GM19395 (cell line): Measurements from ENCODE around the gene SENP7.
"Not testable (repeated sequence)": the region's sequence is repeated elsewhere in the genome, so short reads cannot be mapped to it uniquely, and the experiment has no call there.

ENCODE experiments used
- ATAC-seq: cut with Tn5 transposase; IDR thresholded peaks from one replicate; pipeline ENCODE4 v1.9.1; 2021; ENCODE audit warnings: mild to moderate bottlenecking, moderate library complexity; ENCODE audit not compliant: unreplicated experiment

The SENP7 gene

DNA sequence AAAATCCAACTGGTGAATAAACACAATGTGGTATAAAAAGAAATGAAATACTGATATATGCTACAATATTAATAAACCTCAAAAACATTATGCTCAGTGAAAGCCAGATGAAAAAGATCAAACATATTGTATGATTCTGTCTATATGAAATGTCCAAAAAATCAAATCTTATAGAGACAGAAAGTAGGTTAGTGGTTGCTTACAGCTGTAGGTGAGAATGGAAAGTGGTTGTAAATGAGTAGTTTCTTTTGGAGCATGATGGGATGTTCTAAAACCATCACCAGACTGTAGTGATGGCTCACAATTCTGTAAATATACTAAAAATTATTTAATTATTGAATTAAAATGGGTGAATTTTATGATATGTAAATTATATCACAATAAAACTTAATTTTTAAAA, 58.4 kb downstream of the SENP7 start:
- no peak for ATAC-seq

DNA sequence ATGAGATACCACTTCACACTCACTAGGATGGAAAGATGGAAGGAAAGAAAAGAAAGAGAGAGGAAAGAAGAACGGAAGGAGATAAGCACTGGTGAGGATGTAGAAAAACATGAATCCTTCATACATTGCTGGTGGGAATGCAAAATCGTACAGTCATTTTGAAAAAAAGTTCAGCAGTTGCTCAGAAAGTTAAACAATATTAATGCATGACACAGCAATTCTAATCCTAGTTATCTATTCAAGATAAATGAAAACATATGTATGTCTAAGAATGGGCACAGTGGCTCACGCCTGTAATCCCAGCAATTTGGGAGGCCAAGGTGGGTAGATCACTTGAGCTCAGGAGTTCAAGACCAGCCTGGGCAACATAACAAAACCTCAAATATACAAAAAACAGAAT, 59.1 kb downstream of the SENP7 start:
- no peak for ATAC-seq

DNA sequence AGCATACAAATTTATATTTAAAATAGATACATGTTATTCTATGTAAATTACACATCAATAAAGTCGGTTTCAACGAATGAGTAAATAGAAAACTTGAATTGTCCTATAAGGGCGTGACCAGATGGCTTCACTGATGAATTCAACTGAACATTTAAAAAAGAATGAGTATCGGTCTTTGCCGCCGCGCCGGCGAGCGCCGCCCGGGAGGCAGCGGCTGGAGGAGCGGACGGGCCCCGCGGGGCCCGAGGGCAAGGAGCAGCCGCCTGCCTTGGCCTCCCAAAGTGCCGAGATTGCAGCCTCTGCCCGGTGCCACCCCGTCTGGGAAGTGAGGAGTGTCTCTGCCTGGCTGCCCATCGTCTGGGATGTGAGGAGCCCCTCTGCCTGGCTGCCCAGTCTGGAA, 74.4 kb downstream of the SENP7 start:
- ATAC-seq: not testable (repeated sequence)

DNA sequence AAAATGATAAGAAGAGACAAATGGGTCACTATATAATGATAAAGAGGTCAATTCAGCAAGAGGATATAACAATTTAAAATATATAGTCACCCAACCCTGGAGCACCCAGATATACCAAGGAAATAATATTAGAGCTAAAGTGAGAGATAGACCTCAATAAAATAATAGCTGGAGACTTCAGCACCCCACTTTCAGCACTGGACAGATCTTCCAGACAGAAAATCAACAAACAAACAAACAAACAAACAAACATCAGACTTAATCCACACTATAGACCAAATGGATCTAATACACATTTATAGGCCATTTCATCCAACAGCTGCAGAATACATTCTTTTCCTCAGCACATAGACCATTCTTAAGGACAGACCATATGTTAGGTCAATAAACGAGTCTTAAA, 79.4 kb downstream of the SENP7 start:
- ATAC-seq: no peak

DNA sequence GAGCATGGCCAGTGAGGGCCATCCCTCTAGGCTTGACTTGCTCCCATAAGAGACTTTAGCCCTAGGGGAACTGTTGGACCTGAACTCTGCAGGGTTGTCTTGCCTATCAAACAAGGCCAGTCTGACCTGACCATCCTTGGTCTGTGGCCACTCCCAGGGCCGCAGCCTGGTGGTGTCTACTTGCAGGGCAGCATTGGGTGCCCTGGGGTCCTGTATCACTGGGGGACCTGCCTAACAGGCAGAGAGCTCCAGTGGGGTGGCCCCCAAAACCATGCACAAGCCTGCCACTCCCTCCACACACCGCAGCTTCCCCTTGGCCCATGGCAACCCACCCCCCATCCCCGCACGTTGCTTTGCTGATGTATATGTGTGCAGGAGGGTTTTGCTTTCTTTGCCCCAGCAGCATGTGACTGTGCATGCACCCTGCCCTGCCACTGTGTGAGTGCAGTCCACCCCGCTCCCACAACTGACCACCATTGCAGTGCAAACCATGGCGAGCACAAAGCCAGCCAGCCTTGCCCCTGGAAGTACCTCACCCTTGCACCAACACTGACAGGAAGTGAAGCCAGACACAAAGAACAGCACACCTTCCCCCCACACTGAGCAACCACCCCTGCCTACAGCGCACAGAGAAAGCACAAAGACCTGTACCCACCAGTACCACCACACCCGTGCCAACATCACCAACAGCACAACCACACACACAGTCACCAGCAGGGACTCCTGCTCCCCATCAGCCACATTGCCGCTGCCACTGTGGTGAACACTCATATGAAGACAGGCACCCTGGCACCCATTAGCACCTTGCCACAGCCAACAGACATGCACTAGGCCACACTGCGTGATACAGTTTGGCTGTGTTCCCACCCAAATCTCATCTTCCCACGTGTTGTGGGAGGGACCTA, 88.8 kb downstream of the SENP7 start:
- ATAC-seq: no peak

DNA sequence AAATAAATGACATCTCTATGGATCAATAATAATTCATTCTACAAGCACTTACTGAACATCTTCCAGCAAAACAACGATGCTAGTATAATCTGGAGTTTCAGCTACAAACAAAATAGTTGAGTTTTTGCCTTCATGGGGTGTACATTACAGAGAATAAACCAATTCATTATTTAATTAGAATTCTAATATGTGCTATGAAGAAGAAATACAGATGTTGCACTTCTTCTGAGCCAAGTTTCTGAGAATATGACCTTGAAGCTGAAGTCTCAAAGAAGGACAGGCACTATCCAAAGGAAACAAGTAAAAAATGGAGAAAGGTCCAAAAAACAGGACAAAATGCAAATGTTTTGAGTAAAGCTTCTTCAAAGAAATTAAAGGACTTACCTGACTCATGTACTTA, 94.2 kb downstream of the SENP7 start:
- ATAC-seq: no peak

DNA sequence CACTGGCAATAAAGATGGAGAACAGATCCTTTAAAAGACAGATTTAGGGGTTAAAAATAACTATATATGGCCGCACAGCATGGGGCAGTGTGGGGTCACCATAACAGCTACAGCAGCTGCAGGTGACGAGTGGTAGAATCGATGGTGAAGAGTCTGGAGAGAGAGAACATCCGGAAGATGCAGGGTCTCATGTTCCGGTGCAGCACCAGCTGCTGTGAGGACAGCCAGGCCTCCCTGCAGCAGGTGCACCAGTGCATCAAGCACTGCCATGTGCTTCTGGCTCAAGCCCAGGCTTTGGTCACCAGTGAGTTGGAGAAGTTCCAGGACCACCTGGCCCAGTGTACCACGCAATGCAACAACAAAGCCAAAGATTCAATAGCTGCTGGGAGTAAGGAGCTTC, 98.9 kb downstream of the SENP7 start:
- ATAC-seq: no peak

DNA sequence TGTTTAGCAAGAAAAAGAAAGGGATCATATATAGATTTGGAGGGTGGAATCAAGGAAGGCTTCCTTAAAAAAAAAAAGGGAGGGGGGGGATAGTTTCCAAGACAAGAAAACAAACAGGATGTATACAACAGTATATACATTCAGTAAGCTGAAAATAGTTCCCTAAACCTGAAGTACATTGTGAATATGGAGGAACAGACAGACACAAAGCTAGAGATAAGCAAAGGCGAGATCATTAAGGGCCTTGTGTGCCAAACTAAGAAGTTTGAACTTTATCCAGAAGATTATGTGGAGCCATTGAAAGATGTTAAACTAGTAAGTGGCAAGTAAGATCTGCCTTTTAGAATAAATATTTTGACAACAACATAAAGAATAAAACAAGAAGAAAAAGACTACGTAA, 99.4 kb downstream of the SENP7 start:
- no peak for ATAC-seq

DNA sequence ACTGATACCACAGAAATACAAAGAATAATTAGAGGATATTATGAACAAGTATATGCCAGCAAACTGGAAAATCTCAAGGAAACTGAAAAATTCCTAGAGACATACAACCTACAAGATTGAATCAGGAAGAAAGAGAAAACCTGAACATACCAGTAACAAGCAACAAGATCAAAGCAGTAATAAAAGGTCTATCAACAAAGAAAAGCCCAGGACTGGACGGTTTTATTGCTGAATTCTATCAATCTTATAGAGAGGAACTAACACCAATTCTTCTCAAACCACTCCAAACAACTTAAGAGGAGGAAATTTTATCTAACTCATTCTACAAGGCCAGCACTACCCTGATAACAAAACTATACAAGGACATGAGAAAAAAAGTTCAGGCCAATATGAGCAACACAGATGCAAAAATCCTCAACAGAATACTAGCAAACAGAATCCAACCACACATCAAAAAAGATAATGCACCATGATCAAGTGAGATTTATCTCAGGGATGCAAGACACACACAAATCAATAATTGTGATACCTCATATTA, 121.5 kb downstream of the SENP7 start:
- ATAC-seq: no peak

DNA sequence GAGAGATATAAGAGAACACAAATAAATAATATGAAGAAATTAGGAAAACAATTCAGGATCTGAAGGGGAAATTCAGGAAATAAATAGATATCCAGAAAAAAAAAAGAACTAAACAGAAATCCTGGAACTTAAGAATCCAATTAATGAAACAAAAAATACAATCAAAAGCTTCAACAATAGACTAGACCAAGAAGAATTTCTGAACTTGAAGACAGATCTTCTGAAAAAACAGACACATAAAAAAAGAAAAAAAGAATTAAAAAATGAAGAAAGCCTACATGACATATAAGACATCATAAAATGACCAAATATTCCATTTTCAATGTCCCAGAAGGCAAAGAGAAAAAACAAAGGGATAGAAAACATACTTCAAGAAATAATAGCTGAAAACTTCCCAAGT, 124.3 kb downstream of the SENP7 start:
- ATAC-seq: no peak

DNA sequence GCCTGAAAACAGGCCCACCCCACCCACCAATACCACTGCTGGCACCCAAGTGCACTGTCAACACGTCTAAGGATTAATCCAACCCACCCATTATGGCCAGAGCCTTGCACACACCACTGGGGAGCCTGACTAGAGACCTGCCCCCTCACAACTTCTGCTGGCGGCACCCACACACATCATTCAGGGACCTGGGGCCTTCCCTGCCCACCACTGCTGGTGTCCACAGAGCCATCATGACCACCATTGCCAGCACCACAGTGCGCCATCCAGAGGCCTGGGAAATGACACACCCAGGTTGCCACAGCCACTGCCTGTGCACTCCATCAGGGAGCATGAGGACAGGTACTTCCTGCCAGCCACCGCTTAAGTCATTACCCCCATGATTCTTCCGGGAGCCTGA, 125.7 kb downstream of the SENP7 start:
- ATAC-seq: no peak

DNA sequence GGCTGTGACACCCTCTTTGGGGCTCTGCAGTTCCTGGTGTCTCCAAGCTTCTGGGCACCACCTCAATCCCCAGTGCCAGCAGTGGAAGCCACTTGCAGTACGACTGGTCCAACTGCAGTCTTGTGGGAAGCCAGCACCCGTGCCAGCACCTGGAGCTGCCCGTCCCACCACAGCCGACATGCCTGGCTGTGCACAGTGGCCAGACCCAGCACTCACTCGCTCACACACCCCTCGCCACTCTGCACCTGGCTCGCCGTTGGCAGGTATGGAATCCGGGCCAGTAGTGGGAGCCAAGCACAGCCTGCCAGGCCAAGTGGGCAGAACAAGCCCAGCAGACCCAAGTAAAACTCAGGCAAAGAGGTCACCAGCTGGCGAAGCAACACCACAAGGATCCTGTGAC, 128.6 kb downstream of the SENP7 start:
- ATAC-seq: no peak

DNA sequence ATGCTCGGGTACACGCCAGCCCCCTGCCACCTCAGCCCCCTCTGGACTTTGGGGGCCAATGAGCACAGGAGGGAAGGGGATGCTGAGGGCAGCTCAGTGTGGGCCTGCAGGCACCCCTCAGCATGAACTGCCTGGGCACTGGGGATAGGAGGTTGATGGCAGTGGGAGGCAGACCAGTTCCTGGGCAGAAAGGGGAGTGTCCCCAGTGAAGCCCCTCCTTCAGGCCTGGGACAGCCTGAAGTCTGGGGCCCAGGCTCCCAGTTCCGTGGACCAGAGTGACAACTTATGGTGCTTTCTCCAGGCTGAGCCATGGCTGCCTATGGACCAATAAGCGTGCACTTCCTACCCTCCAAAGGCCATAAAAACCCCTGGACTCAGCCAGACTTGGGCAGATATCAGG, 129.4 kb downstream of the SENP7 start:
- no peak for ATAC-seq

DNA sequence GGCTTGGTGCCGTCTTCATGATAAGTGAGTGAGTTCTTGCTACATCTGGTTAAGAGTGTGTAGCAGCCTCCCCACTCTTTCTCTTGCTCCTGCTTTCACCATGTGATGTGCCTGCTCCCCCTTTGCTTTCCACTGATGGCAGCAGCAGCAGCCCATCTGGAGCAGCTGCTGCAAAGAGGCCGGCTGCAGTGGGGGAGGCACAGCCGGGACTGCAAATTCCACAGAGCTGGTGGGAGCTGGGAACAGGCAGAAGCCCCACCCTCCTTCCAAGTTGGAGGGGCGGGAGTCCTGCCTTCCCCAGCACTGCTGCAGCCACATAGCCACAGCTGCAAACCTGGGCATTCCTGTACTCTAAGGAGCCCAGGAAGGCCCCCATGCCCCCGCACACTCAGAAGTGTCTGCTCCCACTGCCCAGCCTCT, 129.8 kb downstream of the SENP7 start:
- ATAC-seq: no peak

DNA sequence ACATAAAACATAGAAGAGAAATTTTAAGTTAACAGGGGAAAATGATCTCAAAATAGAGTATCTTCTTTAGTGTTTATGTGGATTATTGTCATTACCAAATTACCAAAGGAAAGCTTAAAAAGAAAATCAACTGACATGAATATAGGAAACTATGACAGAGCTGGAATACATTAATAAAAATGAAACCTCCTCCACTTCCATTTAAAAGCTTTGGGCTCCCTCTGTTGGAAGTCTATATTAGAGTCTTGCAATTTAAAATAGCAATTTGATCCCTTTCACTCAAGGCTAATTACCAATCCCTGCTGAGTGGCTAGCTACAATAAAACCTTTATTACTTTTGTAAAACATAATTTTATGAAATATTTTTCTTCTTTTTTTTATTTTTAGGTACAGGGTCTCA, 131.2 kb downstream of the SENP7 start:
- no peak for ATAC-seq

DNA sequence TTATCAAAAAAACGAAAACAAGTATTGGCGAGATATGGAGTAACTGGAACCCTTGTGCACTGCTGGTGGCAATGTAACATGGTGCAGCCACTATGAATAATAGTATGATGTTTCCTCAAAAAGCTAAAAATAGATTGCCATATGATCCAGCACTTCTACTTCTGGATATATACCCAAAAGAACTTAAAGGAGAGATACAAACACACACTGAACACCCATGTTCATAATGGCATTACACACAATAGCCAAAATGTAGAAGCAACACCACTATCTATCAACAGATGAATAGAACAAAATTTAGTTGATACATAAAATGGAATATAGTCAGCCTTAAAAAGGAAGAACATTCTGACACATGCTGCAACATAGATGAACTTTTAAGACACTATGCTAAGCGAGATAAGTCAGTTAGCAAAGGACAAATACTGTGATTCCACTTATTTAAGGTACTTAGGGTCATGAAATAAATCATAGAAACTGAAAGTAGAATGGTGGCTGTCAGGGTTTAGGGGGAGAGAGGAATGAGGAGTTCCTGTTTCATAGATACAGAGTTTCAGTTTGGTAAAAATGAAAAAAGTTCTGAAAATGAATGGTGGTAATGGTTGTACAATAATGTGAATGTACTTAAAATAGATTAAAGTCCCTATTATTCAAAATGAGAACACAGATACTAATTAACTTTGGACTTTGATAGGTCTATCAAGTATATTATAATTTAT, 133.2 kb downstream of the SENP7 start:
- ATAC-seq: peak; percentile 97

DNA sequence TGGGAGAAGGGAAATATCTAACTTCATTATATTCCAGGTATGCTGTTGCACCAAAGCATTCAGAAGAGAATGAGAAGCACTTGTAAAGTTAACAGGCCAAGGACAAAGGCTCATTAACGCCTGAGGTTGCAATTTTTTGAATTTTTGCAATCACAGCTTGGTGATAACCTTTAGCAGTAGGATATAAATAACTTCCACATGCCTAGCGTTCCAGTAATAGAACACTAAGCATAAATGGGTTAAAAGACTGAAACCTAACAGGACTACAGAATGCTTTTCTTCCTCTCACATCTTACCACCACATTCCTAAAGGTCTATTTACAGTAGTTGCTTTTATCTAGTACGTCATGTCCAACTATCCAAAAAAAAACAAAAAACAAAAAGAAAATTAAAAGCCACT, 135.2 kb downstream of the SENP7 start:
- ATAC-seq: no peak

DNA sequence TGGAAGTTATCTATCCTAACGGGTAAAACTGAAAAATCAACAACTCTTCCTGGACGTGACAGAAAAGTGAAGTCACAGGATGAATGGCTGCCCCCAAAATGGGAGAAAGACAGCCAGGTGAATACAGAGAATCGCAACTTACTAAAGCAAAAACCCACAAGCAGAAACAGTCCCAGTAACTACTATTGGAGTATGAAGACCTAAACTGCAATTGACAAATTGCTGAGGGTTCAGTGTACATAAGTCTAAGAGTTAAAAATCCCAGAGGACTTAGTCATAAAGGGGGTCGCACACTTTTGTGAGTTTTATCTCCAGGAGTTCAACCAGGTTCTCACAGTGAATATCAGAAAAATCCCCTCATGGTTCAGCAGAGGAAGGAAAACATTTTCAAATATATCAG, 135.8 kb downstream of the SENP7 start:
- ATAC-seq: no peak

DNA sequence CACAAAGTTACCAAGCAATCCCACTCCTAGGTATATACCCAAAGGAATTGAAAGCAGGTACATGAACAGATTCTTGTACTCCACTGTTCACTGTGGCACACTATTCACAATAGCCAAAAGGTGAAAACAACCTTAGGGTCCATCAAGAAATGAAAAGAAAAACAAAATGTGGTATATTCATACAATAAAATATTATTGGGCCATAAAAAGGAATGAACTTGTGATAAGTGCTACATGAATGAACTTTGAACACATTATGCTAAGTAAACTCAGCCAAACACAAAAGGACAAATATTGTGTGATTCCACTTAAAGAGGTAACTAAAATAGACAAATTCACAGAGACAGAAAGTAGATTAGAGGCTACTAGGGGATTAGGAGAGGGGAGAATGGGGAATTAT, 137.4 kb downstream of the SENP7 start:
- ATAC-seq: no peak

DNA sequence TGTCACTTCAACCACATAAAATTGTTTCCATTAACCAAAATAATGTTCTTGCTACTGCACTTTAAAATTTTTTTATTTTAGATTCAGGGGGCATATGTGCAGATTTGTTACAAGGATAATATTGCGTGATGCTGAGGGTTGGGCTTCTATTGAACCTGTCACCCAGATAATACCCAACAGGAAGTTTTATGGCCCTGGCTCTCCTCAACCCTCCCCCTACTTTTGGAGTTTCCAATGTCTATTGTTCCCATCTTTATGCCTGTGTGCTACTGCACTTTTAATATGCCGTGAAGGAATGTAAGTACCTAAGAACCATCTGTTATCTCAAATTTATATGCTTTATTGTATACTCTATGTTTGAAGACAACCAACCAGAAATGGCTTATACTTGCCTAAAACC, 150.6 kb downstream of the SENP7 start:
- no peak for ATAC-seq

DNA sequence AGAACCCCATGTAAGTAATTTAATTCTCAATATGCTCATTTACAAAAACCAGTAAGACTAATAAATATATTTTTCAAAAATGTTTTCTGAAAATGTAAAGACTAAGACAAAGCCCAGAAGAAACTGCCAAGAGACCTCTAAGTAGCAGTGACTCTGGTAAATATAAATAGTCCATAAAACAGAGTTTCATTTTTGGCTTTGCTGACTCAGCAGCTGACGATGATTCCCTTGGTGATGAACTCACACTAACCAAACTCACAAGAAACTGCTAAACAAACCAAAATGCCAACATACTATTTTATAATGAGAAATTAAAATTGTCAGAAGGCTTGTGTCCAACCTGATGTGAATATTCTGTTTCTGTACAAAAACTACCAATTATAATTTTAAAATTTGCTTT, 161.2 kb downstream of the SENP7 start:
- no peak for ATAC-seq

DNA sequence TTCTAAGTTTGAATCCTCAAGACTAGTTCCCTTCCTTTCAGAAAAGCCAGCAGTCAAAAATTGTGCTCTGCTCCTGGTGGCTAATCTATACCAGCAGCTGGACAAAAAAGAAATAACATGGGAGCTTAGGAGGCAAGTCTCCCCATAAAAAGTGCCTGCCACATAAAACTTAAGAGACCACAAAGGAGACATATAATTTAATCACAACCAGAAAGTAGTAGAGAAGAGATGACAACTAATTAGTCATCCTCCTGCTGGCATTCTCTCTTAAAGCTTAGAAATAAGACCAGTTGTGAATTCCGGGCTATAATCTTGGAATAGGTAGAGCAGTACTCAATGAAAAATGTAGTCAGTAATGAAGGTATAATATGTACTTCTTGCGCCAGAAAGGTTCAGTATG, 172.4 kb downstream of the SENP7 start:
- no peak for ATAC-seq
